Stimulated activated CD8-positive, alpha-beta memory T cell treated with anti-CD3 and anti-CD28 coated beads, Interleukin-2, amount 100 ng/mL, for 48 hours (primary cell): ENCODE measurements around the gene BTLA.
"Not testable (repeated sequence)": the region's sequence is repeated elsewhere in the genome, so short reads cannot be mapped to it uniquely, and the experiment has no call there.

ENCODE experiments used
- DNase-seq, 2 donors: peaks; one replicate each; pipeline ENCODE4 v3.0.0-alpha.2; 2020; ENCODE audit warnings: low read depth in 2 of 2

The BTLA gene

GRCh38 chr3:112498914-112499711 lies at the start of gene BTLA:
BTLA (minus strand) TSS chr3:112499472; CDS start chr3:112499358, 114 bp downstream.
- DNase-seq = no peak

GRCh38 chr3:112546216-112546759 lies 47.0 kb upstream of the BTLA start:
- no peak for DNase-seq

GRCh38 chr3:112539825-112540650 lies 40.8 kb upstream of the BTLA start:
- DNase-seq = no peak

- no peak for DNase-seq
Observed at GRCh38 chr3:112531358-112531781, 32.1 kb upstream of the BTLA start.

- no peak for DNase-seq
Observed at GRCh38 chr3:112530573-112530972, 31.3 kb upstream of the BTLA start.

- not testable (repeated sequence) for DNase-seq
Observed at GRCh38 chr3:112524127-112524526, 24.9 kb upstream of the BTLA start.

- no peak for DNase-seq
Observed at GRCh38 chr3:112519424-112520001, 20.2 kb upstream of the BTLA start.

GRCh38 chr3:112518970-112519369 lies 19.7 kb upstream of the BTLA start:
- not testable (repeated sequence) for DNase-seq

GRCh38 chr3:112514527-112515128 lies 15.4 kb upstream of the BTLA start:
- no peak for DNase-seq

- DNase-seq = no peak
Observed at GRCh38 chr3:112512320-112512719, 13.0 kb upstream of the BTLA start.

GRCh38 chr3:112508860-112509259 lies 9.6 kb upstream of the BTLA start:
- DNase-seq = no peak

- DNase-seq = no peak
Observed at GRCh38 chr3:112508261-112508660, 9.0 kb upstream of the BTLA start.

- no peak for DNase-seq
Observed at GRCh38 chr3:112505907-112506306, 6.6 kb upstream of the BTLA start.

- DNase-seq = no peak
Observed at GRCh38 chr3:112504123-112504522, 4.9 kb upstream of the BTLA start.

GRCh38 chr3:112503304-112503972 lies 4.2 kb upstream of the BTLA start:
- DNase-seq = no peak

- DNase-seq = no peak
Observed at GRCh38 chr3:112500621-112501020, 1.3 kb upstream of the BTLA start.

- DNase-seq = no peak
Observed at GRCh38 chr3:112497897-112498548, 1.2 kb downstream of the BTLA start.

- DNase-seq = no peak
Observed at GRCh38 chr3:112496366-112497067, 2.8 kb downstream of the BTLA start.

- not testable (repeated sequence) for DNase-seq
Observed at GRCh38 chr3:112494448-112494767, 4.9 kb downstream of the BTLA start.

GRCh38 chr3:112492124-112492523 lies 7.1 kb downstream of the BTLA start:
- no peak for DNase-seq
